Measurements from ENCODE around the gene MRPL55.

Gene MRPL55

GRCh38 chr1:228066891-228067654, 42.0 kb downstream of the MRPL55 start:
- no peak for DNase-seq

- DNase-seq, result no peak
These were observed 42.7 kb downstream of the MRPL55 start for GRCh38 chr1:228066416-228066815.

- DNase-seq, result no peak
These were observed 43.4 kb downstream of the MRPL55 start for GRCh38 chr1:228065543-228066347.

- no peak for DNase-seq
These were observed 44.2 kb downstream of the MRPL55 start for GRCh38 chr1:228064741-228065542.

GRCh38 chr1:228064296-228064695, 44.8 kb downstream of the MRPL55 start:
- no peak for DNase-seq

- no peak for DNase-seq
These were observed 45.6 kb downstream of the MRPL55 start for GRCh38 chr1:228063251-228064191.

GRCh38 chr1:228062812-228063211, 46.3 kb downstream of the MRPL55 start:
- DNase-seq, result no peak

- DNase-seq, result no peak
These were observed 46.9 kb downstream of the MRPL55 start for GRCh38 chr1:228062085-228062791.

GRCh38 chr1:228061411-228062084, 47.6 kb downstream of the MRPL55 start:
- no peak for DNase-seq

GRCh38 chr1:228060458-228061190, 48.5 kb downstream of the MRPL55 start:
- no peak for DNase-seq

- DNase-seq, result no peak
These were observed 49.3 kb downstream of the MRPL55 start for GRCh38 chr1:228059634-228060457.

GRCh38 chr1:228058949-228059633, 50.0 kb downstream of the MRPL55 start:
- no peak for DNase-seq

- DNase-seq, result no peak
These were observed 50.7 kb downstream of the MRPL55 start for GRCh38 chr1:228058172-228058948.

Data from cortex of kidney (tissue), 1 donor.